ENCODE data around the gene PEX11B.

PEX11B gene

GRCh38 chr1:145891143-145891542, 27.4 kb downstream of the PEX11B start:
- TF ChIP-seq SIN3A (IDR thresholded peaks at IDR 0.05; ENCODE audit: borderline replicate concordance, insufficient read depth, low read length) (no peak), TAF1 (IDR thresholded peaks at IDR 0.05; ENCODE audit: borderline replicate concordance, insufficient read depth, low read length) (no peak), REST (IDR thresholded peaks at IDR 0.05; ENCODE audit: insufficient read depth in 1 of 2, low read depth in 2 of 2, low read length in 2 of 2) (no peak), FOXP2 (optimal IDR thresholded peaks at IDR 0.05; ENCODE audit: borderline replicate concordance, extremely low read depth, extremely low read length, insufficient read depth) (no peak), POLR2AphosphoS5 (IDR thresholded peaks at IDR 0.05; ENCODE audit: low read depth, low read length) (no peak)

- TF ChIP-seq POLR2AphosphoS5 (IDR thresholded peaks at IDR 0.05; ENCODE audit: low read depth, low read length), result no peak
- no peak for TF ChIP-seq FOXP2 (optimal IDR thresholded peaks at IDR 0.05; ENCODE audit: borderline replicate concordance, extremely low read depth, extremely low read length, insufficient read depth)
- TF ChIP-seq TAF1 (IDR thresholded peaks at IDR 0.05; ENCODE audit: borderline replicate concordance, insufficient read depth, low read length), result no peak
- no peak for TF ChIP-seq SIN3A (IDR thresholded peaks at IDR 0.05; ENCODE audit: borderline replicate concordance, insufficient read depth, low read length)
- TF ChIP-seq REST (IDR thresholded peaks at IDR 0.05; ENCODE audit: insufficient read depth in 1 of 2, low read depth in 2 of 2, low read length in 2 of 2), result no peak
These were observed 28.8 kb downstream of the PEX11B start for GRCh38 chr1:145889722-145890121.

- no peak for TF ChIP-seq REST (IDR thresholded peaks at IDR 0.05; ENCODE audit: insufficient read depth in 1 of 2, low read depth in 2 of 2, low read length in 2 of 2)
- no peak for TF ChIP-seq FOXP2 (optimal IDR thresholded peaks at IDR 0.05; ENCODE audit: borderline replicate concordance, extremely low read depth, extremely low read length, insufficient read depth)
- TF ChIP-seq POLR2AphosphoS5 (IDR thresholded peaks at IDR 0.05; ENCODE audit: low read depth, low read length), result no peak
- no peak for TF ChIP-seq SIN3A (IDR thresholded peaks at IDR 0.05; ENCODE audit: borderline replicate concordance, insufficient read depth, low read length)
- TF ChIP-seq TAF1 (IDR thresholded peaks at IDR 0.05; ENCODE audit: borderline replicate concordance, insufficient read depth, low read length), result no peak
These were observed 30.9 kb downstream of the PEX11B start for GRCh38 chr1:145887631-145888030.

- no peak for TF ChIP-seq SIN3A (IDR thresholded peaks at IDR 0.05; ENCODE audit: borderline replicate concordance, insufficient read depth, low read length)
- no peak for TF ChIP-seq TAF1 (IDR thresholded peaks at IDR 0.05; ENCODE audit: borderline replicate concordance, insufficient read depth, low read length)
- no peak for TF ChIP-seq REST (IDR thresholded peaks at IDR 0.05; ENCODE audit: insufficient read depth in 1 of 2, low read depth in 2 of 2, low read length in 2 of 2)
These were observed 31.7 kb downstream of the PEX11B start for GRCh38 chr1:145886816-145887215.

- no peak for TF ChIP-seq TAF1 (IDR thresholded peaks at IDR 0.05; ENCODE audit: borderline replicate concordance, insufficient read depth, low read length)
- TF ChIP-seq REST (IDR thresholded peaks at IDR 0.05; ENCODE audit: insufficient read depth in 1 of 2, low read depth in 2 of 2, low read length in 2 of 2), result no peak
- TF ChIP-seq SIN3A (IDR thresholded peaks at IDR 0.05; ENCODE audit: borderline replicate concordance, insufficient read depth, low read length), result no peak
- no peak for TF ChIP-seq FOXP2 (optimal IDR thresholded peaks at IDR 0.05; ENCODE audit: borderline replicate concordance, extremely low read depth, extremely low read length, insufficient read depth)
- no peak for TF ChIP-seq POLR2AphosphoS5 (IDR thresholded peaks at IDR 0.05; ENCODE audit: low read depth, low read length)
These were observed 32.1 kb downstream of the PEX11B start for GRCh38 chr1:145886390-145886789.

Measured in PFSK-1 (cell line).